HFF-Myc (cell line): ENCODE measurements around the gene NOS1AP.

Source experiments
- DNase-seq: peaks from one replicate; pipeline ENCODE4 v3.0.0-alpha.2; 2011; ENCODE audit warnings: low read depth; ENCODE audit errors: extremely low read depth
- H3K4me3 ChIP-seq: replicated peaks from 2 replicates; pipeline ENCODE4 v1.5.1; 2011; ENCODE audit warnings: low read depth, mild to moderate bottlenecking, control low read depth, low read length
- TF ChIP-seq, protein P1 (sequence below): IDR thresholded peaks from 2 replicates; pipeline ENCODE4 v1.5.1; 2012; ENCODE audit warnings: mild to moderate bottlenecking, low read depth, low read length, control low read depth; ENCODE audit errors: missing control alignments

The NOS1AP gene

DNA sequence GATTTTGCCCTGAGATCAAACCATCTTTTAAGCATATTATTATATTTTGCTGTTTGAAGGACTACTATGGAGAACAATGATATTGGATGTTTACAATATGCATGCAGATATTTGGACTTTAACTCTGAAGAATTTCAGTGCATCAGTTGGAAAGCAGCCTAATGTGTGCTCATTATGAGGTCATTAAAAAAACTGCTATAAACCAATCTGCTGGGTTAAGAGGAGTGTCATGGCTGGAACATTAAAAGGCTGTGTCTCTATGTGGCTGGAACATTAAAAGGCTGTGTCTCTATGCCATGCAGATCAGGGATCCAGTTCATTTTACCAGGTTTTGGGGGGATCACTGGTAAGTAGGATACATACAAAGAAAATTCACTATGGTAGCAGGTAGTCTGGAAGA, 229.5 kb downstream of the NOS1AP start:
- DNase-seq, result no peak
- TF ChIP-seq, protein P1, sequence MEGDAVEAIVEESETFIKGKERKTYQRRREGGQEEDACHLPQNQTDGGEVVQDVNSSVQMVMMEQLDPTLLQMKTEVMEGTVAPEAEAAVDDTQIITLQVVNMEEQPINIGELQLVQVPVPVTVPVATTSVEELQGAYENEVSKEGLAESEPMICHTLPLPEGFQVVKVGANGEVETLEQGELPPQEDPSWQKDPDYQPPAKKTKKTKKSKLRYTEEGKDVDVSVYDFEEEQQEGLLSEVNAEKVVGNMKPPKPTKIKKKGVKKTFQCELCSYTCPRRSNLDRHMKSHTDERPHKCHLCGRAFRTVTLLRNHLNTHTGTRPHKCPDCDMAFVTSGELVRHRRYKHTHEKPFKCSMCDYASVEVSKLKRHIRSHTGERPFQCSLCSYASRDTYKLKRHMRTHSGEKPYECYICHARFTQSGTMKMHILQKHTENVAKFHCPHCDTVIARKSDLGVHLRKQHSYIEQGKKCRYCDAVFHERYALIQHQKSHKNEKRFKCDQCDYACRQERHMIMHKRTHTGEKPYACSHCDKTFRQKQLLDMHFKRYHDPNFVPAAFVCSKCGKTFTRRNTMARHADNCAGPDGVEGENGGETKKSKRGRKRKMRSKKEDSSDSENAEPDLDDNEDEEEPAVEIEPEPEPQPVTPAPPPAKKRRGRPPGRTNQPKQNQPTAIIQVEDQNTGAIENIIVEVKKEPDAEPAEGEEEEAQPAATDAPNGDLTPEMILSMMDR, result no peak
- H3K4me3 ChIP-seq, result no peak overlapping the region

- TF ChIP-seq, protein P1, result no peak
- DNase-seq, result no peak
- H3K4me3 ChIP-seq, result no peak overlapping the region
Observed at GRCh38 chr1:162300057-162300917, 230.8 kb downstream of the NOS1AP start.

- no peak overlapping the region for H3K4me3 ChIP-seq
- TF ChIP-seq, protein P1, result no peak
- no peak for DNase-seq
Observed at GRCh38 chr1:162301696-162302095, 232.2 kb downstream of the NOS1AP start.

GRCh38 chr1:162302306-162303003, 233.0 kb downstream of the NOS1AP start:
- H3K4me3 ChIP-seq, result no peak overlapping the region
- TF ChIP-seq, protein P1, result no peak
- DNase-seq, result no peak

- TF ChIP-seq, protein P1, result no peak
- H3K4me3 ChIP-seq, result no peak overlapping the region
- DNase-seq, result peak; percentile 46
Observed at GRCh38 chr1:162303004-162303344, 233.5 kb downstream of the NOS1AP start.

- no peak for DNase-seq
- H3K4me3 ChIP-seq, result no peak overlapping the region
- TF ChIP-seq, protein P1, result no peak
Observed at GRCh38 chr1:162304736-162305135, 235.2 kb downstream of the NOS1AP start.

DNA sequence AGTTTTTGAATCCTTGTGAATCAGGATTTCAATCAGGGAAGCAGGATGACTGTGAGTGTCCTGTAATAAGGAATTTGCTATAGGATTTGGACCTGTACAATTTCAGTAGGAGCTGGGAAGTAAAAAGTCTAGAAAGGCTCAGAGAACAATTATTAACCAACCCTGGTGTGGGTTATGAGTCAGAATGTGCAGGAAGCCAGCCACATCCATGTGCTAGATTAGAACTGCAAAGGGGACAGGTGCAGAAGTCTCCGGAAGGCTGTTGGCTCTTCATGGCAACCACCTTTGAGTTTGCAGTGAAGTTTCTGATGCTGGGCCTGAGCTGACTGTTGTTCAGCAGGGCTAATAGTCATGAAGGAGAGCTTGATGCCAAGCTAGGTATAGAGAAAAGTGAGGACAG, 236.5 kb downstream of the NOS1AP start:
- H3K4me3 ChIP-seq, result no peak overlapping the region
- DNase-seq, result no peak
- TF ChIP-seq, protein P1, result no peak
